H9 (cell line): Measurements from ENCODE around the gene MCU. TPM values are rescaled to one million over a fixed set of nuclear protein-coding genes. Genes with fewer than 3 reads are reported as not detected.

Experiments used
- DNase-seq: peaks from one replicate; pipeline ENCODE4 v3.0.0-alpha.2; 2017
- H2AFZ ChIP-seq: one replicate; pipeline ENCODE4 v1.6.1; 2013; ENCODE audit warnings: mild to moderate bottlenecking, low read length, control low read depth, moderate library complexity
- H2AK5ac ChIP-seq: 2 replicates; pipeline ENCODE4 v1.6.1; 2013; ENCODE audit warnings: low read length, control low read depth, mixed read lengths; ENCODE audit not compliant: insufficient read length
- H2BK120ac ChIP-seq: one replicate; pipeline ENCODE4 v1.6.1; 2013; ENCODE audit warnings: low read depth, mild to moderate bottlenecking, low read length, control low read depth, inconsistent platforms; ENCODE audit not compliant: poor library complexity, severe bottlenecking
- H2BK12ac ChIP-seq: 2 replicates; pipeline ENCODE4 v1.6.1; 2013; ENCODE audit warnings: low read length, control low read depth, mixed read lengths, low read depth; ENCODE audit not compliant: insufficient read length
- H2BK15ac ChIP-seq: 2 replicates; pipeline ENCODE4 v1.6.1; 2013; ENCODE audit warnings: low read depth, low read length, control low read depth
- H2BK20ac ChIP-seq: one replicate; pipeline ENCODE4 v1.6.1; 2013; ENCODE audit warnings: low read depth, mild to moderate bottlenecking, low read length, control low read depth, inconsistent platforms; ENCODE audit not compliant: poor library complexity, severe bottlenecking
- H2BK5ac ChIP-seq: 2 replicates; pipeline ENCODE4 v1.6.1; 2013; ENCODE audit warnings: low read length, control low read depth, mixed read lengths; ENCODE audit not compliant: insufficient read length
- H3K14ac ChIP-seq: 2 replicates; pipeline ENCODE4 v1.6.1; 2013; ENCODE audit warnings: low read length, control low read depth; ENCODE audit not compliant: insufficient read depth
- H3K18ac ChIP-seq: 2 replicates; pipeline ENCODE4 v1.6.1; 2013; ENCODE audit warnings: low read depth, mild to moderate bottlenecking, mixed read lengths, low read length, control low read depth; ENCODE audit not compliant: insufficient read length
- H3K23ac ChIP-seq: 2 replicates; pipeline ENCODE4 v1.6.1; 2013; ENCODE audit warnings: low read length, control low read depth, mixed read lengths, low read depth; ENCODE audit not compliant: insufficient read length
- H3K23me2 ChIP-seq: 2 replicates; pipeline ENCODE4 v1.6.1; 2013; ENCODE audit warnings: low read depth, mild to moderate bottlenecking, mixed read lengths, low read length, control low read depth; ENCODE audit not compliant: insufficient read length, poor library complexity, severe bottlenecking
- H3K27ac ChIP-seq: 2 replicates; pipeline ENCODE4 v1.5.1; 2013; ENCODE audit warnings: low read length, control low read depth, mixed read lengths, low read depth; ENCODE audit not compliant: insufficient read length
- H3K27me3 ChIP-seq: 2 replicates; pipeline ENCODE4 v1.6.1; 2013; ENCODE audit warnings: low read length, control low read depth, inconsistent platforms; ENCODE audit not compliant: insufficient read depth
- H3K4ac ChIP-seq: 2 replicates; pipeline ENCODE4 v1.6.1; 2013; ENCODE audit warnings: low read depth, mild to moderate bottlenecking, control low read depth, inconsistent platforms, low read length, moderate library complexity
- H3K4me1 ChIP-seq: 2 replicates; pipeline ENCODE4 v1.6.1; 2013; ENCODE audit warnings: low read length, control low read depth, inconsistent platforms; ENCODE audit not compliant: insufficient read depth
- H3K4me2 ChIP-seq: 2 replicates; pipeline ENCODE4 v1.6.1; 2013; ENCODE audit warnings: low read length, control low read depth, mixed read lengths; ENCODE audit not compliant: insufficient read length, insufficient read depth
- H3K56ac ChIP-seq: 2 replicates; pipeline ENCODE4 v1.6.1; 2013; ENCODE audit warnings: low read depth, mild to moderate bottlenecking, mixed read lengths, low read length, control low read depth; ENCODE audit not compliant: insufficient read length
- H3K79me1 ChIP-seq: 2 replicates; pipeline ENCODE4 v1.6.1; 2013; ENCODE audit warnings: low read depth, mild to moderate bottlenecking, moderate library complexity, low read length, control low read depth, inconsistent platforms; ENCODE audit not compliant: insufficient read depth, poor library complexity, severe bottlenecking
- H3K79me2 ChIP-seq: 2 replicates; pipeline ENCODE4 v1.6.1; 2013; ENCODE audit warnings: low read length, control low read depth, inconsistent platforms; ENCODE audit not compliant: insufficient read depth
- H3K9ac ChIP-seq: 2 replicates; pipeline ENCODE4 v1.6.1; 2013; ENCODE audit warnings: low read length, control low read depth, mixed read lengths; ENCODE audit not compliant: insufficient read length; ENCODE audit errors: extremely low read depth
- H3K9me3 ChIP-seq: one replicate; pipeline ENCODE4 v1.6.1; 2013; ENCODE audit warnings: low read depth, low read length, inconsistent platforms; ENCODE audit not compliant: control insufficient read depth
- H3T11ph ChIP-seq: one replicate; pipeline ENCODE4 v1.6.1; 2013; ENCODE audit warnings: mild to moderate bottlenecking, low read length, control low read depth, inconsistent platforms
- H4K20me1 ChIP-seq: one replicate; pipeline ENCODE4 v1.6.1; 2013; ENCODE audit not compliant: control insufficient read depth, insufficient read length, insufficient read depth
- H4K5ac ChIP-seq: 2 replicates; pipeline ENCODE4 v1.6.1; 2013; ENCODE audit warnings: low read depth, mild to moderate bottlenecking, mixed read lengths, low read length, control low read depth; ENCODE audit not compliant: insufficient read length
- H4K8ac ChIP-seq: replicated peaks from 2 replicates; pipeline ENCODE4 v1.6.1; 2013; ENCODE audit warnings: low read length, control low read depth, mixed read lengths, low read depth; ENCODE audit not compliant: insufficient read length
- H4K91ac ChIP-seq: 2 replicates; pipeline ENCODE4 v1.6.1; 2013; ENCODE audit warnings: low read depth, mild to moderate bottlenecking, moderate library complexity, mixed read lengths, low read length, control low read depth; ENCODE audit not compliant: insufficient read length
- H3K27ac Mint-ChIP-seq, 3 experiments: 2 replicates in 2 of 3; 3 replicates in 1 of 3; pipeline ENCODE4 v1.8.0; 2020 to 2021; ENCODE audit warnings: mixed read lengths in 3 of 3, mild to moderate bottlenecking in 1 of 3, moderate library complexity in 1 of 3
- H3K27me3 Mint-ChIP-seq: 2 replicates; pipeline ENCODE4 v1.8.0; 2021; ENCODE audit warnings: low read depth, mild to moderate bottlenecking, moderate library complexity, mixed read lengths
- H3K36me3 Mint-ChIP-seq, 3 experiments: 2 replicates in 2 of 3; 3 replicates in 1 of 3; pipeline ENCODE4 v1.8.0; 2020 to 2021; ENCODE audit warnings: low read depth in 3 of 3, mixed read lengths in 3 of 3; ENCODE audit not compliant: insufficient read depth in 1 of 3
- H3K4me1 Mint-ChIP-seq, 2 experiments: 2 replicates each; pipeline ENCODE4 v1.8.0; 2020; ENCODE audit warnings: mixed read lengths in 2 of 2
- H3K4me3 Mint-ChIP-seq, 2 experiments: 2 replicates in 1 of 2; 3 replicates in 1 of 2; pipeline ENCODE4 v1.8.0; 2020 to 2021; ENCODE audit warnings: mild to moderate bottlenecking in 2 of 2, mixed read lengths in 2 of 2, moderate library complexity in 1 of 2
- H3K9me3 Mint-ChIP-seq, 2 experiments: 2 replicates in 1 of 2; 3 replicates in 1 of 2; pipeline ENCODE4 v1.8.0; 2020; ENCODE audit warnings: mild to moderate bottlenecking in 2 of 2, mixed read lengths in 2 of 2, moderate library complexity in 1 of 2
- WGBS: extraction: QIAGEN DNeasy Blood & Tissue Kit; methylation state at CpG from one replicate; pipeline ENCODE4 v1.1.7; 2013; ENCODE audit warnings: missing lambda C conversion rate, low lambda C conversion rate, mixed read lengths; ENCODE audit not compliant: insufficient read length; ENCODE audit errors: extremely low coverage; 5-methylcytosine and 5-hydroxymethylcytosine counted together
- total RNA-seq: library from RNA; stranded (reverse); gene quantifications from 2 replicates; pipeline ENCODE4 v1.2.1, GENCODE V29; 2021
- TF ChIP-seq, protein P1 (sequence below): fragments of 200-600 bp; sonication (generic); conservative IDR thresholded peaks from 3 replicates; pipeline ENCODE4 v1.8.0; 2021; ENCODE audit warnings: antibody characterized with exemption, mild to moderate bottlenecking

Gene MCU
- total RNA-seq, 1 experiment from 2014 or later: 36.6 TPM

GRCh38 chr10:72642318-72642717 lies 49.6 kb upstream of the MCU start:
- H2AK5ac ChIP-seq: no peak overlapping the region
- H4K91ac ChIP-seq: no peak overlapping the region
- no peaks in the 10 kb centered on the region for H3K27me3 ChIP-seq
- no peak overlapping the region for H2BK120ac ChIP-seq
- H4K8ac ChIP-seq: no peak overlapping the region
- no peaks in the 10 kb centered on the region for H3K9me3 ChIP-seq
- no peak overlapping the region for H3K56ac ChIP-seq
- no peak overlapping the region for H3K14ac ChIP-seq
- H3K9ac ChIP-seq: no peak overlapping the region
- H3K23me2 ChIP-seq: no peaks in the 10 kb centered on the region
- H4K5ac ChIP-seq: no peak overlapping the region
- H3K4me3 Mint-ChIP-seq: no peak overlapping the region
- WGBS: no CpG with 5 or more reads among the region's 5 CpGs
- H3K79me1 ChIP-seq: no peaks in the 10 kb centered on the region
- no peaks in the 10 kb centered on the region for H4K20me1 ChIP-seq
- H3K4ac ChIP-seq: no peak overlapping the region
- no peak overlapping the region for H3K27ac ChIP-seq
- H2BK20ac ChIP-seq: no peak overlapping the region
- no peak overlapping the region for H3K4me2 ChIP-seq
- H2BK15ac ChIP-seq: no peak overlapping the region
- H3K79me2 ChIP-seq: no peaks in the 10 kb centered on the region
- TF ChIP-seq, protein P1, sequence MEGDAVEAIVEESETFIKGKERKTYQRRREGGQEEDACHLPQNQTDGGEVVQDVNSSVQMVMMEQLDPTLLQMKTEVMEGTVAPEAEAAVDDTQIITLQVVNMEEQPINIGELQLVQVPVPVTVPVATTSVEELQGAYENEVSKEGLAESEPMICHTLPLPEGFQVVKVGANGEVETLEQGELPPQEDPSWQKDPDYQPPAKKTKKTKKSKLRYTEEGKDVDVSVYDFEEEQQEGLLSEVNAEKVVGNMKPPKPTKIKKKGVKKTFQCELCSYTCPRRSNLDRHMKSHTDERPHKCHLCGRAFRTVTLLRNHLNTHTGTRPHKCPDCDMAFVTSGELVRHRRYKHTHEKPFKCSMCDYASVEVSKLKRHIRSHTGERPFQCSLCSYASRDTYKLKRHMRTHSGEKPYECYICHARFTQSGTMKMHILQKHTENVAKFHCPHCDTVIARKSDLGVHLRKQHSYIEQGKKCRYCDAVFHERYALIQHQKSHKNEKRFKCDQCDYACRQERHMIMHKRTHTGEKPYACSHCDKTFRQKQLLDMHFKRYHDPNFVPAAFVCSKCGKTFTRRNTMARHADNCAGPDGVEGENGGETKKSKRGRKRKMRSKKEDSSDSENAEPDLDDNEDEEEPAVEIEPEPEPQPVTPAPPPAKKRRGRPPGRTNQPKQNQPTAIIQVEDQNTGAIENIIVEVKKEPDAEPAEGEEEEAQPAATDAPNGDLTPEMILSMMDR: no peak
- H2AFZ ChIP-seq: no peak overlapping the region
- H3K4me1 ChIP-seq: peaks cover 2% of the 10 kb centered on the region; the same call in 1 of the 2 replicates
- H3T11ph ChIP-seq: no peak overlapping the region
- H3K27ac Mint-ChIP-seq: no peak overlapping the region
- H2BK12ac ChIP-seq: no peak overlapping the region
- peaks cover 2 to 10% (median 2%) of the 10 kb centered on the region in 3 experiments; a peak in 5 of 7 replicates for H3K36me3 Mint-ChIP-seq
- 0 out of 2 replicates have a peak, but pooled peaks cover 2% of the 10 kb centered on the region for H3K27me3 Mint-ChIP-seq
- H3K23ac ChIP-seq: no peak overlapping the region
- 0 out of 5 replicates have a peak, but pooled peaks cover 0 to 2% of the 10 kb centered on the region in 2 experiments for H3K9me3 Mint-ChIP-seq
- no peak overlapping the region for H2BK5ac ChIP-seq
- H3K4me1 Mint-ChIP-seq: peaks cover 6 to 7% of the 10 kb centered on the region in 2 experiments
- no peak for DNase-seq
- no peak overlapping the region for H3K18ac ChIP-seq
